ENCODE results near the gene FYN.

DNA sequence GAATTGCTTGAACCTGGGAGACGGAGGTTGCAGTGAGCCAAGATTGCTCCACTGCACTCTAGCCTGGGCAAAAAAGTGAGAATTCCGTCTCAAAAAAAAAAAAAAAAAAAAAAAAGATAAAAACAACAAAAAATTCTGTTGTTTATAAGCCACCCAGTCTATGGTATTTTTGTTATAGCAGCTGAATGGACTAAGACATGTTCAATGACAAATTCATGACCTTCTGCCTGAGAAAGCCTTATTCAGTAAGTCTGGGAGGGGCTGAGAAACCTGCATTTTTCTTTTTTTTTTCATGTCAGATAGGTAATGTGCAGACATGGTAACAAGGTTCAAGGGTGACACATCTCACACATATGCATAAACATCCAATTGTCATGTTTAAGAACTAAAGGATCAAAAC, 227.2 kb downstream of the FYN start:
- TF ChIP-seq, protein P1, sequence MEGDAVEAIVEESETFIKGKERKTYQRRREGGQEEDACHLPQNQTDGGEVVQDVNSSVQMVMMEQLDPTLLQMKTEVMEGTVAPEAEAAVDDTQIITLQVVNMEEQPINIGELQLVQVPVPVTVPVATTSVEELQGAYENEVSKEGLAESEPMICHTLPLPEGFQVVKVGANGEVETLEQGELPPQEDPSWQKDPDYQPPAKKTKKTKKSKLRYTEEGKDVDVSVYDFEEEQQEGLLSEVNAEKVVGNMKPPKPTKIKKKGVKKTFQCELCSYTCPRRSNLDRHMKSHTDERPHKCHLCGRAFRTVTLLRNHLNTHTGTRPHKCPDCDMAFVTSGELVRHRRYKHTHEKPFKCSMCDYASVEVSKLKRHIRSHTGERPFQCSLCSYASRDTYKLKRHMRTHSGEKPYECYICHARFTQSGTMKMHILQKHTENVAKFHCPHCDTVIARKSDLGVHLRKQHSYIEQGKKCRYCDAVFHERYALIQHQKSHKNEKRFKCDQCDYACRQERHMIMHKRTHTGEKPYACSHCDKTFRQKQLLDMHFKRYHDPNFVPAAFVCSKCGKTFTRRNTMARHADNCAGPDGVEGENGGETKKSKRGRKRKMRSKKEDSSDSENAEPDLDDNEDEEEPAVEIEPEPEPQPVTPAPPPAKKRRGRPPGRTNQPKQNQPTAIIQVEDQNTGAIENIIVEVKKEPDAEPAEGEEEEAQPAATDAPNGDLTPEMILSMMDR (conservative IDR thresholded peaks at IDR 0.05): no peak
- no peak for TF ChIP-seq ZFX (IDR thresholded peaks at IDR 0.05)

All from C4-2B (cell line).